K562 (cell line): ENCODE data around the gene EPB41L2. TPM values are rescaled to one million over a fixed set of nuclear protein-coding genes. Genes with fewer than 3 reads are reported as not detected.

ENCODE experiments used
- ATAC-seq: fragments of 200-7000 bp; cut with Tn5 transposase; 3 replicates; pipeline ENCODE4 v1.9.1; 2020; ENCODE audit warnings: moderate library complexity
- BruUV-seq: library from RNA; stranded (reverse); fragments of 400-500 nt; replicated peaks from 2 replicates; lab custom pipeline; 2021; lab: Mats Ljungman, UMichigan
- CTCF ChIA-PET: fragments of 300-600 bp; formaldehyde crosslinking; extraction: SDS; loops from one replicate; lab custom pipeline; 2021; ENCODE audit warnings: low intra/inter-chr PET ratio; lab: Yijun Ruan, JAX
- POLR2A ChIA-PET: fragments of 300-600, 350-650 bp; sonication (Branson Sonifier 250); formaldehyde crosslinking; extraction: SDS; loops from one replicate; lab custom pipeline; 2021; ENCODE audit warnings: antibody characterized with exemption, inconsistent platforms; lab: Yijun Ruan, JAX
- DNase-seq, 4 experiments: peaks; one replicate each; pipeline versions ENCODE4 v3.0.0 to v3.0.0-alpha.2; 2011 to 2018; ENCODE audit warnings: low spot score in 3 of 4, mixed read lengths in 3 of 4; ENCODE audit errors: extremely low read depth in 1 of 4
- FAIRE-seq: peaks from 2 replicates; lab custom pipeline; 2011; peaks lifted over from hg19 to GRCh38; lab: Jason Lieb, UNC
- H2AFZ ChIP-seq: 2 replicates; pipeline ENCODE4 v1.6.0; 2011; ENCODE audit warnings: low read depth, low read length, control low read depth, inconsistent platforms
- H3K27ac ChIP-seq: fragments of 200-600 bp; 3 replicates; pipeline ENCODE4 v1.8.0; 2011; ENCODE audit warnings: low read depth, mild to moderate bottlenecking, control low read depth, inconsistent platforms, low read length, moderate library complexity, mixed read lengths; ENCODE audit errors: extremely low read depth
- H3K27me3 ChIP-seq, 2 experiments: fragments of 300-600 bp in 1 of 2; 2 replicates in 1 of 2; 3 replicates in 1 of 2; pipeline versions ENCODE4 v1.6.0 to v1.8.0; 2011; ENCODE audit warnings: inconsistent platforms in 2 of 2, low read length in 2 of 2, mild to moderate bottlenecking in 1 of 2, mixed read lengths in 1 of 2, moderate library complexity in 1 of 2; ENCODE audit not compliant: control insufficient read depth in 2 of 2, insufficient read depth in 2 of 2
- H3K36me3 ChIP-seq: fragments of 300-600 bp; 3 replicates; pipeline ENCODE4 v1.8.0; 2011; ENCODE audit warnings: mild to moderate bottlenecking, low read length, inconsistent platforms; ENCODE audit not compliant: control insufficient read depth, insufficient read depth
- H3K4me1 ChIP-seq, 2 experiments: fragments of 200-600 bp in 1 of 2; replicated peaks in 1 of 2; 2 replicates in 1 of 2; 3 replicates in 1 of 2; pipeline versions ENCODE4 v1.5.1 to v1.8.0; 2011; ENCODE audit warnings: inconsistent platforms in 2 of 2, low read length in 2 of 2, mild to moderate bottlenecking in 1 of 2, mixed read lengths in 1 of 2, moderate library complexity in 1 of 2; ENCODE audit not compliant: control insufficient read depth in 2 of 2, insufficient read depth in 2 of 2
- H3K4me2 ChIP-seq: 2 replicates; pipeline ENCODE4 v1.6.1; 2011; ENCODE audit warnings: low read length, control low read depth, inconsistent platforms, mixed read lengths; ENCODE audit not compliant: insufficient read depth
- H3K4me3 ChIP-seq: fragments of 200-600 bp; sonication (generic), shearing (Covaris generic); 2 replicates; pipeline ENCODE4 v1.5.1; 2016; ENCODE audit warnings: control low read depth, inconsistent platforms
- H3K79me2 ChIP-seq: fragments of 200-600 bp; 3 replicates; pipeline ENCODE4 v1.8.0; 2011; ENCODE audit warnings: low read length, inconsistent platforms; ENCODE audit not compliant: control insufficient read depth, insufficient read depth
- H3K9ac ChIP-seq, 2 experiments: 2 replicates each; pipeline versions ENCODE4 v1.6.0 to v1.6.1; 2011; ENCODE audit warnings: low read depth in 2 of 2, low read length in 2 of 2, control low read depth in 1 of 2, inconsistent platforms in 1 of 2, mild to moderate bottlenecking in 1 of 2, mixed read lengths in 1 of 2; ENCODE audit not compliant: insufficient read depth in 1 of 2
- H3K9me1 ChIP-seq: one replicate; pipeline ENCODE4 v1.6.0; 2011; ENCODE audit warnings: inconsistent platforms, mild to moderate bottlenecking, low read length, moderate library complexity; ENCODE audit not compliant: control insufficient read depth, insufficient read depth
- H3K9me3 ChIP-seq: replicated peaks from 2 replicates; pipeline ENCODE4 v1.5.1; 2011; ENCODE audit warnings: low read depth, low read length, inconsistent platforms; ENCODE audit not compliant: control insufficient read depth, insufficient read depth
- H4K20me1 ChIP-seq: replicated peaks from 2 replicates; pipeline ENCODE4 v1.6.1; 2011; ENCODE audit warnings: low read length, inconsistent platforms, mixed read lengths; ENCODE audit not compliant: control insufficient read depth, insufficient read depth
- ATF3 ChIP-seq, 2 experiments: fragments of 450-650 bp in 1 of 2; sonication (generic) in 1 of 2; formaldehyde crosslinking in 1 of 2; IDR thresholded peaks in 1 of 2; conservative IDR thresholded peaks in 1 of 2; 2 replicates each; pipeline versions ENCODE4 v1.6.1 to v1.8.1; 2016 to 2023; ENCODE audit warnings: mild to moderate bottlenecking in 2 of 2, moderate library complexity in 2 of 2, inconsistent platforms in 1 of 2, missing genetic modification reagents in 1 of 2
- CBFA2T2 ChIP-seq: fragments of 450-650 bp; conservative IDR thresholded peaks from 2 replicates; pipeline ENCODE4 v1.6.1; 2017; ENCODE audit warnings: mild to moderate bottlenecking
- CEBPB ChIP-seq: fragments of 450-650 bp; IDR thresholded peaks from 2 replicates; pipeline ENCODE4 v1.6.1; 2016; ENCODE audit warnings: missing genetic modification characterization, missing compliant biosample characterization
- CEBPG ChIP-seq, 3 experiments: fragments of 200-800 bp in 1 of 3; sonication (Bioruptor generic) in 1 of 3; sonication (generic) in 1 of 3; formaldehyde crosslinking in 1 of 3; IDR thresholded peaks in 2 of 3; conservative IDR thresholded peaks in 1 of 3; 2 replicates each; pipeline versions ENCODE4 v1.6.1 to v1.8.0; 2016 to 2022; ENCODE audit warnings: missing compliant biosample characterization in 2 of 3, missing genetic modification characterization in 2 of 3, mild to moderate bottlenecking in 1 of 3, missing genetic modification reagents in 1 of 3
- GABPB1 ChIP-seq: sonication (generic); formaldehyde crosslinking; IDR thresholded peaks from 2 replicates; pipeline ENCODE4 v1.8.0; 2022; ENCODE audit warnings: mild to moderate bottlenecking, missing genetic modification reagents
- KDM5B ChIP-seq: fragments of 200-600 bp; sonication (generic); IDR thresholded peaks from 2 replicates; pipeline ENCODE4 v1.6.1; 2012; ENCODE audit warnings: low read depth, mild to moderate bottlenecking, moderate library complexity, low read length, control low read depth, inconsistent platforms; ENCODE audit not compliant: insufficient replicate concordance
- MYBL2 ChIP-seq, 2 experiments: fragments of 450-650 bp in 1 of 2; sonication (generic) in 1 of 2; formaldehyde crosslinking in 1 of 2; IDR thresholded peaks; 2 replicates each; pipeline versions ENCODE4 v1.6.1 to v1.8.1; 2017 to 2022; ENCODE audit warnings: borderline replicate concordance in 1 of 2, inconsistent platforms in 1 of 2, low read depth in 1 of 2, mild to moderate bottlenecking in 1 of 2, missing genetic modification reagents in 1 of 2, moderate library complexity in 1 of 2
- NRF1 ChIP-seq, 2 experiments: fragments of 450-650 bp; IDR thresholded peaks in 1 of 2; conservative IDR thresholded peaks in 1 of 2; 2 replicates each; pipeline ENCODE4 v1.6.1; 2014; ENCODE audit warnings: mild to moderate bottlenecking in 2 of 2
- PCBP2 ChIP-seq: fragments of 200-400 bp; formaldehyde crosslinking; IDR thresholded peaks from 2 replicates; pipeline ENCODE4 v1.6.1; 2018; ENCODE audit warnings: low read length, low read depth, mild to moderate bottlenecking, moderate library complexity; ENCODE audit not compliant: poor library complexity, severe bottlenecking
- PREB ChIP-seq: sonication (generic); formaldehyde crosslinking; IDR thresholded peaks from 2 replicates; pipeline ENCODE4 v1.8.1; 2023; ENCODE audit warnings: mild to moderate bottlenecking, missing genetic modification reagents
- RBM14 ChIP-seq: fragments of 200-400 bp; formaldehyde crosslinking; IDR thresholded peaks from 2 replicates; pipeline ENCODE4 v1.6.1; 2018; ENCODE audit warnings: low read depth, mild to moderate bottlenecking, low read length, moderate library complexity, borderline replicate concordance; ENCODE audit not compliant: insufficient read depth
- SAFB2 ChIP-seq: fragments of 200-400 bp; formaldehyde crosslinking; IDR thresholded peaks from 2 replicates; pipeline ENCODE4 v1.6.1; 2018; ENCODE audit warnings: borderline replicate concordance, low read length, low read depth, moderate library complexity; ENCODE audit not compliant: severe bottlenecking
- TAF1 ChIP-seq: IDR thresholded peaks from 2 replicates; pipeline ENCODE4 v1.6.1; 2011; ENCODE audit warnings: mild to moderate bottlenecking, low read length, moderate library complexity; ENCODE audit not compliant: insufficient read depth, control insufficient read depth, severe bottlenecking; ENCODE audit errors: extremely low read depth
- ZNF3 ChIP-seq: fragments of 250-450 bp; sonication (Bioruptor Pico); IDR thresholded peaks from 2 replicates; pipeline ENCODE4 v1.5.0; 2021; ENCODE audit warnings: mild to moderate bottlenecking, moderate library complexity
- ZNF444 ChIP-seq: fragments of 250-450 bp; sonication (Bioruptor Pico); IDR thresholded peaks from 2 replicates; pipeline ENCODE4 v1.4.0; 2020; ENCODE audit warnings: mild to moderate bottlenecking, moderate library complexity
- WGBS: fragments of 100-300 bp; shearing (Covaris generic); methylation state at CpG from one replicate; pipeline ENCODE4 v1.1.6; 2016; ENCODE audit warnings: low coverage, mixed read lengths; ENCODE audit not compliant: insufficient coverage; ENCODE audit errors: missing lambda C conversion rate; 5-methylcytosine and 5-hydroxymethylcytosine counted together
- in situ Hi-C: fragments of 300-500 bp; cut with MboI; formaldehyde crosslinking; loops from 4 replicates; pipeline ENCODE4 v1.15.0; 2018; ENCODE audit warnings: inconsistent platforms, mixed read lengths
- intact Hi-C: fragments of 100-400 bp; cut with micrococcal nuclease; formaldehyde crosslinking; loops from 2 replicates; pipeline ENCODE4 v1.14.2; 2022
- polyA plus RNA-seq, 8 experiments: library from polyadenylated mRNA; depleted of rRNA in 4 of 8; stranded (reverse) in 5 of 8; unstranded in 3 of 8; fragments of >200 nt; fragmentation: Nextera tagmentation in 2 of 8; fragmentation: Illumina TruSeq in 1 of 8; extraction: Ambion mirVana in 2 of 8; extraction: Trizol in 1 of 8; gene quantifications; 2 replicates each; pipeline versions ENCODE4 v1.2.1 to v1.2.3, GENCODE V29; 2011 to 2014; ENCODE audit warnings: inconsistent platforms in 1 of 8, missing spikeins in 1 of 8
- total RNA-seq, 7 experiments: library from RNA; depleted of rRNA in 6 of 7; stranded (reverse); fragments of >200 nt in 6 of 7; fragmentation: Illumina TruSeq in 2 of 7; extraction: Trizol in 2 of 7; gene quantifications; 2 replicates each; pipeline versions ENCODE4 v1.2.1 to v1.2.3, GENCODE V29; 2011 to 2021; ENCODE audit warnings: low replicate concordance in 1 of 7

The EPB41L2 gene
- total and polyA plus RNA-seq, 9 of the 15 experiments (the other 6 are each of a cell fraction or from before 2014, with no cell fraction given): 5.1 to 53.6 (median 25.0) TPM

- Histone ChIP-seq H3K27ac (no peak overlapping the region), H3K36me3 (no peaks in the 10 kb centered on the region), H3K4me1 (no peaks in the 10 kb centered on the region; a peak in 1 of 5 replicates), H3K79me2 (no peaks in the 10 kb centered on the region), H3K9ac (no peak overlapping the region), H3K9me1 (no peaks in the 10 kb centered on the region), H3K9me3 (no peaks in the 10 kb centered on the region), H3K4me3 (no peak overlapping the region), H2AFZ (no peak overlapping the region), H3K27me3 (no peaks in the 10 kb centered on the region), H4K20me1 (no peaks in the 10 kb centered on the region), H3K4me2 (no peak overlapping the region)
- ChIA-PET CTCF (no interaction called here), POLR2A (interaction anchor here (1.1 kb wide), 1 partner anchor 13 kb away, joined by 4 read pairs; no protein-coding TSS in a partner anchor)
- DNase-seq (no peak), FAIRE-seq (no peak), ATAC-seq (no peak)
- TF ChIP-seq ZNF3 (CRISPR knock-in tag): no peak
- no peak for TF ChIP-seq RBM14
- TF ChIP-seq GABPB1 (CRISPR knock-in tag): no peak
- no peak for TF ChIP-seq SAFB2
- no peak for TF ChIP-seq CBFA2T2
- TF ChIP-seq NRF1 (conservative IDR thresholded peaks at IDR 0.05 in 1 of 2, IDR thresholded peaks at IDR 0.05 in 1 of 2): no peak
- no peak for TF ChIP-seq ZNF444 (CRISPR knock-in tag)
- no peak for TF ChIP-seq PCBP2
- TF ChIP-seq CEBPB (tag): peak; percentile 29
- peak; percentile 63 for TF ChIP-seq ATF3 (IDR thresholded peaks at IDR 0.05)
- no peak for TF ChIP-seq ATF3 (CRISPR knock-in tag; conservative IDR thresholded peaks at IDR 0.05)
- TF ChIP-seq MYBL2 (IDR thresholded peaks at IDR 0.05; ENCODE audit: low read depth): no peak
- TF ChIP-seq MYBL2 (CRISPR knock-in tag; IDR thresholded peaks at IDR 0.05; ENCODE audit: borderline replicate concordance): no peak
- no peak for TF ChIP-seq TAF1
- no peak for TF ChIP-seq CEBPG (CRISPR knock-in tag; IDR thresholded peaks at IDR 0.05)
- TF ChIP-seq CEBPG (tag; conservative IDR thresholded peaks at IDR 0.05 in 1 of 2, IDR thresholded peaks at IDR 0.05 in 1 of 2): peak; percentile 47 to 66; a peak in 3 of 4 replicates
- no peak for TF ChIP-seq PREB (CRISPR knock-in tag)
- TF ChIP-seq KDM5B: no peak
- no TSS peak for BruUV-seq
- in situ Hi-C loops: no loop called here
- intact Hi-C loops: no loop called here
- WGBS: 38% methylated on average over 2 of the region's 2 CpGs
Observed at GRCh38 chr6:130932438-130932837, 130.6 kb downstream of the EPB41L2 start.
